H1 (cell line): Measurements from ENCODE around the gene SPIRE2. TPM values are rescaled to one million over a fixed set of nuclear protein-coding genes. Genes with fewer than 3 reads are reported as not detected.
A peak's percentile ranks its signal among the peaks of the same experiment; 100 is the strongest.

ENCODE experiments used
- ASH2L ChIP-seq: fragments of 200-600, 300-600 bp; sonication (generic); IDR thresholded peaks from one replicate; pipeline ENCODE4 v1.7.1; 2017; ENCODE audit warnings: low read length
- EP300 ChIP-seq, 2 experiments: IDR thresholded peaks; 1 replicate in 1 of 2; 2 replicates in 1 of 2; pipeline ENCODE4 v1.6.1; 2011 to 2012; ENCODE audit warnings: low read depth in 2 of 2, low read length in 2 of 2, mild to moderate bottlenecking in 2 of 2, borderline replicate concordance in 1 of 2, inconsistent platforms in 1 of 2, moderate library complexity in 1 of 2
- TAF7 ChIP-seq: optimal IDR thresholded peaks from 2 replicates; pipeline ENCODE3; 2011; ENCODE audit warnings: low read depth, mild to moderate bottlenecking, inconsistent platforms, low read length, moderate library complexity, borderline replicate concordance
- polyA plus RNA-seq, 7 experiments: library from polyadenylated mRNA; depleted of rRNA in 3 of 7; stranded (reverse) in 5 of 7; unstranded in 2 of 7; fragments of >200 nt in 5 of 7; fragments of 200-250 nt in 2 of 7; gene quantifications; 1 replicate in 5 of 7; 2 replicates in 1 of 7; 4 replicates in 1 of 7; pipeline versions ENCODE4 v1.2.1 to v1.2.3, GENCODE V29; 2011 to 2013; ENCODE audit warnings: missing spikeins in 2 of 7, mixed read lengths in 2 of 7
- total RNA-seq: library from RNA; stranded (reverse); fragmentation: NEBNext Ultra II Directional; extraction: Animal tissue kit (Norgen Biotek cat#: 25700); gene quantifications from 2 replicates; pipeline ENCODE4 v1.2.1, GENCODE V29; 2021

The SPIRE2 gene
- total and polyA plus RNA-seq, 2 of the 8 experiments (the other 6 are each of a cell fraction or from before 2014, with no cell fraction given), result 7.4 to 15.4 TPM

- TF ChIP-seq ASH2L (peak; percentile 50), EP300 (IDR thresholded peaks at IDR 0.05; ENCODE audit: borderline replicate concordance in 1 of 2, low read depth in 2 of 2, low read length in 2 of 2) (no peak), TAF7 (no peak)
Measured at GRCh38 chr16:89827383-89828198, 684 bp upstream of the SPIRE2 start (continued).
